Activated CD4-positive, alpha-beta T cell treated with anti-CD3 and anti-CD28 coated beads, Interleukin-2, amount 50 U/mL, for 24 hours (primary cell): Measurements from ENCODE around the gene CFAP126.
"Not testable (repeated sequence)": the region's sequence is repeated elsewhere in the genome, so short reads cannot be mapped to it uniquely, and the experiment has no call there.

Experiments used
- DNase-seq, 2 donors: peaks; one replicate each; pipeline ENCODE4 v3.0.0-alpha.2; 2020; ENCODE audit warnings: low read depth in 1 of 2, low spot score in 1 of 2

CFAP126 gene

DNA sequence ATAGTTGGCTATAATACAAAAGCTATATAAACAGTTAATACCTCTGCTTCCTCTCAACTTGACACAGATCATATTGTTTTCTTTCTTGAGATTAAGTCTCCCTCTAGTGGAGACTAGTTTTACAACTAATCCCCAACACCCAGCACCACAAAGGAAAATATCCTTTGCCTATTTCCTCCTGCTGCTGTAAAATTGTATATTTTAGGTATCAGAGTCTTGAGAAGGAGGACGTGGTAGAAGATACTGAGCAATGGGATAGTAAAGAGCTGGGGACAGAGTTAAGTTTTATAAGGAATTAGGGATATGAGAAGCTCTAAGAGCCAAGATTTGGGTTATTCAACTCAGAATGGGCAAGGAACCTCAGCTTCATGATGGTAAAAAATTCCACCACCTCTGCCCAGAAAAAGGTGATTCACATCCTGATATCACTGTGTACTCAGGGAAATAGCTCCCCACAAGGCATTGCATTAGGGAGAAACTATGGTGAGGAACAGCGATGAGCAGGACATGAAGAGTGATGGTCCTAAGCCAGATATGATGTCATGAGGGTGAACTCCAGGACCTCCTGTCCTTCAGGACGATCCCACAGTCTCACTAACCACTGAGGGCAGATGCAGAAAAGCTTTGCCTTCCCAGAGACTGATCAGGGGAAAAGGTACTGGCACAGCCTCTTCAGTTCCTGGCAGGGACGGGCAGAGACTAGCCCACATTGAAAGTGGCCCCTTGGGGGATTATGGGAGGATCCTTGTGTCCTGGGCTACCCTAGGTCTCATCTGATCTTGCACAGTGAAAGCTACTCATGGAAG is 14.7 kb upstream of the CFAP126 start:
- no peak for DNase-seq

DNA sequence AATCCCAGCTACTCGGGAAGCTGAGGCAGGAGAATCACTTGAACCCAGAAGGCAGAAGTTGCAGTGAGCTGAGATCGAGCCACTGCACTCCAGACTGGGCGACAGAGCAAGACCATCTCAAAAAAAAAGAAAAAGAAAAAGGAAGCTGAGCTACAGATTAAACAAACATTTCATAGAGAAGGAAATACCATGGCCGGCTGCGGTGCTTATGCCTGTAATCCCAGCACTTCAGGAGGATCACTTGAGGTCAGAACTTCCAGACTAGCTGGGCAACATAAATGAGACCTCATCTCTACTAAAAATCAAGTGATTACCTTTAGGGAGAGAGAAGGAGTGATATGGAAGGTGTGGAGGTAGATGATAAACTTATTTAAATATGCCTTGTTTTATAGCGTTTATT is 14.0 kb upstream of the CFAP126 start:
- DNase-seq = no peak

DNA sequence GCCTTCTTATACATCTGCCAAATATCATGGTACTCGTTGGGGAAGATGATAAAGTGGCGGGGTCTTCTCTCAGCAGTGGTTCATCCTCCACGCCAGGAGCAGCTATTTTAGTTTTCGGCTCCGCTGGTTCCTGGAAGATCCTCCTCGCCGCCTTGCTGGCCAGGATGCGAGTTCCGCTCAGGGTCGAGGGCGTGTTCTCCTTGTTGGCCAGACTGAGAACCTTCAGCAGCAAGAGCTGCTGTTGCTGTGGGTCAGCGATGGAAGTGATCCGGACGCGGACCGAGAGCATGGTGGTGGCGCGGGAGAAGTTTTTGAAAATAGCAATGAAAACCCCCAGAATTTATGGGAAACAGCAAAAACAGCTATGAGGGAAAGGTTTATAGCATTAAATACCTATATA is 11.4 kb upstream of the CFAP126 start:
- no peak for DNase-seq

DNA sequence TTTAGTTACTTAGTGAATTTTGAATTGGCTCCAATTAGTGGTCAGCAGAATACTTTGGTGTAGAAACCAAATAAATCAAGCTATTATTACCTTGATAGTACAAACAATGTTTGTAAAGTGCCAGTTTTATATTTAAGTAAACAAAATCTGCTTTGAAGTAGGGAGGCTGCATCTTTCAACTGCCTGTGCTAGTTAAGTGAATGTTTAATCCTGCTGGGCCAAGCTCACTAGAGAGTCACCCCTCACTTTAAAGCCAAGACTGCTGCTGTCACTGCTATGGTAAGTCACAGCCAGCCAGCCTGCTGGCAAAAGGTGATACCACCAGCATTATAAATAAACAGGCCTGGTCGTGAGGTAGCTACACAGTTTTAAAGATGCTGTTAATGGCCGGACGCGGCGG is 10.3 kb upstream of the CFAP126 start:
- no peak for DNase-seq

DNA sequence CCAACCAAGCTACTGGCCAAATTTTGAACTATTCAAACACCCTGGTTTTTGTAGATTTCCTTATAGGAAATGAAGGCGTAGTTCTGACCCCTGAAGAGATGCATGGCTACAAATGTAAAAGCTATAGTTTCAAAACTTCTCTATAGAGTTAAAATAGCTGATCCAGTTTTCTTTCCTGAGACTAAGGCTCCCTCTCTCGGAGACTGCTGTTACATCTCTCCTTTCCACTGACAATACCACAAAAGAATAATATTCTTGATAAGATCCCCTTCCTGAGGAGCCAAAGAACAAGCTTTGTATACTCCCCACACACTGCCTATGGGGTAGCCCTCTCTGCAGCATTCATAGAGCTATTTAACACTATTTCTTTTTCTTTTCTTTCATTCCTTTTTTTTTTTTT is 6.7 kb upstream of the CFAP126 start:
- no peak for DNase-seq

DNA sequence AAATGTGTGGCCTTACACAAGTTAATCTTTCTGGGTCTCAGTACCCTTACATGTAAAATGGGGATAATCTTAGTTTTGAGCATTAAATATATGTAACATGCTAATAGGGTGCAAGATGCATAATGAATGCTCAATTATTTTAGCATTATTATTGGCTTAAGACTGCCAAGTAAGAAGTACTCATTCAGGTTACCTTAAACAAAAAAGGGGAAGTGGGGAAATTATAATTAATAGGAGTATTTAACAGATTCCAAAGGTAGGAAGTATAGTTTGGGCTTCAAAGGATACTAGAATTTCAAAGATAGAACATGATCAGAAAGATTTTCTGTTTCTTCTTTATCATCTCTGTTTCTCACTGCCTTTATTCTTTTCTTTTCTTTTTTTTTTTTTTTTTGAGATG is 5.8 kb upstream of the CFAP126 start:
- no peak for DNase-seq

DNA sequence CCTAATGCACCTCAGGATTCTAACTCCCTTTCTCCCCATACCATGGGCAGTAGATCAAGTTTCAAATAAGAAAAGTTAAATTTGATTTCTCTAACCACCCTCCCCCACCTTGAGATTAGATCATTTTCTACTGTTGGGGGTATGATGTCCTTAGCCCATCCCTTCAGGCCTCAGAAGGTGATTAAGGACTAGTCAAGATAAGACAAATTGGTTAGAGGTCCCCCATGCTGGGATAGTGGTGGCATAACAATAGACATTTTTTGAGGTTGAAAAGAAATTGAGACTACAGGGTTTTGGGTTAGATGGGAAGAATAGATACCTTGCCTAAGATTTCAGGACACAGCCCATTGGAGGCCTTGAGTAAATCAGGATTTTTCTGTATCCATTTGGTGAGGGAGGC is 2.5 kb downstream of the CFAP126 start:
- DNase-seq = no peak

DNA sequence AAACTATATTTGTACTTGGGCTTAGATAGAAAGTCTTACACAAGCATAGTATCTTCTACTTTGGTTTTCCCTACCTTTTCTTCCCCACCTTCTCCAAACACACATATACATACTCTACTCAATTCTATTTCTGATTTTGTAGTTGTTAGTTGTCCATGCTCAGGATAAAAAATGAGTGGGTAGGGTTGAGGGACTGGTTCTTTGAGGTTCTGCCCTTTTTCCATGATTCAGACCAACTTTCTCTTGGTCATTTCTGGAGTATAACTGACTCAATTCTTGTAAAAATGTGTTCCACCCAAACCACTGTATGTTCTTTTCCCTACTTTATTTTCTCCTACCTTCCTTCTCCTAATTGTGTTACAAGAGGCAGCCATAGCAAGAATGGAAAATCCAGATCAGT is 3.3 kb downstream of the CFAP126 start:
- DNase-seq = no peak

DNA sequence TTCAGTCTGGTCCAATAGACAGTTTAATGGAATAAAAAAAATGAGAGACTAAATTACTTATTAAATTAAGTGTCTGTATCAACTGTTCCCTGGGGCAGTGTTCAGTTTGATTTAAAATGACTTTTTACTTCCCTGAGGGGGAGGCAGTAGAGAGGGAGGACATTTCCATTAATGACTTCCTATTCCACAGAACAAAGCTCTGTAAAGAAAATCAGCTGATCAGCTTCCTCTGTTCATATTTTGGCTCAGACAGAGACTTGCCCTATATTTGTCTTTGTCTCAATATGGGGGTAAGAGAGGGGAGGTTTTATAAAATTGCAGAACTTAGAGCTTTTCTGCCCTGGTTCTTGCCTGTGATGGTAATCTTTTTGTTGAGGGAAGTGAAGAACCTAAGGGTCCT is 8.4 kb downstream of the CFAP126 start:
- no peak for DNase-seq

DNA sequence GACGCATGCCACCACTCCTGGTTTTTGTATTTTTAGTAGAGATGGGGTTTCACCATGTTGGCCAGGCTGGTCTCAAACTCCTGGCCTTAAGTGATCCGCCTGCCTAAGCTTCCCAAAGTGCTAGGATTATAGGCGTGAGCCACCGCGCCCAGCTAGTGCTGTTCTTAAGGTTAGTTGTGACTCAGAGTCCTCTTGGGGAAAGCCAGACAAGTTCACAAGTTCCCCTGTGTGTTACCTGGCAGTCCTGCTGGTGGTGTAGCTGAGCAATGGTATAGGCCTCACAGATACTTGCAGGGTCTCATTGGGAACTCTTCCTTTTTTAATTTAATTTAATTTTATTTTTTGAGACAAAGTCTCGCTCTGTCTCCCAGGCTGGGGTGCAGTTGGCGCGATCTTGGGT is 10.6 kb downstream of the CFAP126 start:
- no peak for DNase-seq

DNA sequence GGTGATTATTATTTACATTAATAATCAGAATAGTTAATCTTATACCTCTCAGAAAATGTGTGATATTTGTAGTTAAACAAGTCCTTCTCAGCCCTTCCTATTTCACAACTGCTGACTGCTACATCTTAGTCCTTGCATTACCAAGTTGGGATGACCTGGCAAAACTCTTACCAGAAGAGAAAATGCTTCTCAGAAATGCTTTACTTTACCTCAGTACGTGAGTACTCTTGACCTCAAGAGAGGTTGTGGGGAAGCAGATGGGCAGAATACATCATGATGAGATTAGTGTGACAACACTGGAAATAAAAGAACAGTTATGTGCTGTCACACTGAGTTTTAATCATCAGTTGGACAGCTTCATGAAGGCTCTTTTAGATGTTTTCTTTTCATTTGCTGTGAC is 16.2 kb downstream of the CFAP126 start:
- DNase-seq = no peak

DNA sequence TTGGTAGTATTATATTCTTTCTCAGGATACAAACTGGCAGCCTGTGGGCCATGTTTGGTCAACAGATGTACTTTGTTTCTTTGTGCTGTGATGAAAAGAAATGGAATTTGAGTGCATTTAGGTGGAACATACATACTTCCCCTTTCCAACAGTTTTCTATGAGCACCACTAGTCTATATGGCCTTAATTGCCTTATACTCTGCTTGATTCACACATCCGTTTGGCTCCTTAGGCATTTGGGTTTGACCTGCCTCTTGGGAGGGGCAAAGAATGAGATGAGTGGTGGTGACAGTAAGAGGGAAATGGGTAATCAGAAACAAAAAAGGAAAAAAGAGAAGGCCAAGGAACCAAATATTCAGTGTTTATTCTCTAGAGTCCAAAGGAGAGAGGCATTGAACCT is 17.0 kb downstream of the CFAP126 start:
- no peak for DNase-seq

DNA sequence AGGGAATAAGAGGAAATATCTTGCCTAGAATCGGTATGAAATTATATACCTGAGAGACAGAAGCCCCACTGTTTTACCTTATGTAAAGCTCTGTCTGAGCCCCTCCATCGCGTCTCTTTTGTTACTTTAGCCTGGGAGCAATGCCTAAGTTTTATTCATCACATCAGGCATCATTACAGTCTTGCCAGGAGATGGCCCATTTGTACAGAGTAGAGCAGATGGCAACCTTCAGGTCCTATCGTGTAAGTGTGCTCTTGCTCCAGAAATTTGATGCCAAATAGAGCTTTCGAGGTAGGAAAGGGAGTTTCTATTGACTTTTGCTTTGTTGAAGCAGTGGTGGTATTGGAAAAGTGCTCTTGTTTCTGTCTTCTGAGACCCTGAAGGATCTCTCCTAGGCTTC is 24.9 kb downstream of the CFAP126 start:
- no peak for DNase-seq

DNA sequence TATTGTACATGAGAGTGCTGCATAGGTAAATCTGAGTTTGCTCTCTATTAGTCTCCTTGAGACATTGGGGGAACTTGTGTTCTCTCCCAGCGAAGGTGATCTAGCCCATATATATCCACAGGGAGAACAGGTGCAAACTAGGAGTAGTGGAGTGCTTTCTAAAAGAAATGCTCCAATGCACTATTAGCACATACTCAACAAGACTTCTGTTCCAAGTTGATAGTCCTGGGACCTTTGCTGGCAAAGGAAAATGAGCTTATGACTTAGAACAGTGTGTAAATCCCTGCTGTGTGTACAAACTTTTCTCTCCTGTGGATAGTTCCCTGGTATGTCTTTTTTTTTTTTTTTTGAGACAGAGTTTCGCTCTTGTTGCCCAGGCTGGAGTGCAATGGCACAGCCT is 25.5 kb downstream of the CFAP126 start:
- DNase-seq = no peak

DNA sequence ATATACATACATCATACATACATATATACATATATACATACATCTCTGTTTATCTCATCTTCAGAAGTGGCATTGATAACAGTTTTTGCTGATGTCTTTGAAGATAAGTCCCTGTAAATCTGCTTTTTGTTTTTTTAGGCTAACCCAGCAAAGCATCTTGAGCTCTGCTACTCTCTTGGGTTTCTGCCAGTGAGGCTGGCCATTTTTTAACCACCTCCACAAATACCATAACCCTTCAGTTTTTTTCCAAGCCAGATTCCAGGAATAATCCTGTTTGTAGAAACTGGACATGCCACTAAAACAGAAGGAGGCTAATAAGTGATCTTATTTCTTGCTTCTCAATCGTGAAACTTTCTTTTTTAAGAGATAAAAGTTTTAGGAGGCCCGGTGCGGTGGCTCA is 31.9 kb downstream of the CFAP126 start:
- DNase-seq = no peak

DNA sequence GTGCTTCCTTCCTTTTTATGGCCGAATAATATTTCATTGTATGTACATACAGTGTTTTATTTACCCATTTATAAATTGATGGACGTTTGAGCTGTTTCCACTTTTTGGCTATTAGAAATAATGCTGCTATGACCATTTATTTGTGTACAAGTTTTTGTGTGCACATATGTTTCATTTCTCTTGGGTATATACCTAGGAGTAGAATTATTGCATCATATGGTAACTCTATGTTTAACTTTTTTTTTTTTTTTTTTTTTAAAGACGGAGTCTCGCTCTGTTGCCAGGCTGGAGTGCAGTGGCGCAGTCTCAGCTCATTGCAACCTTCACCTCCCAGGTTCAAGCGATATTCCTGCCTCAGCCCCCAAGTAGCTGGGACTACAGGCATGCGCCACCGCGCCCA is 34.5 kb downstream of the CFAP126 start:
- no peak for DNase-seq

DNA sequence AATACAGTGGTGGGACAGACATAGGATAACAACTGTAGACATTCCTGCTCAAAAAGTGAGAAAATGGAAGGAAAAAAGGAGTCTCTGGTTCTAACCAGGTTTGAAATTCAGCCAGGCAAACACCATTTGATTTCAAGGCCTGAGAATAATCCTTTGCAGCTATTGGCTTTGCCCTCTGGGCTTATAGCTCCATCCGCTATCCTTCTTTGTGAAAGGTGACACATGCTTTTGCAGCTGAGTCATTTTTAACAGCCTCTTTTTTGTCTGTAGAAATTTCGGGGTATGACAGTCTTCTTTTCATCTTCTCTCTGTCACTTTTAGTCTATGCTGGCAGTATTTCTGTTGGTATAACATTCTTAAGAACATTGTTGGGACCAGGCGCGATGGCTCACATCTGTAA is 37.3 kb downstream of the CFAP126 start:
- DNase-seq = no peak

DNA sequence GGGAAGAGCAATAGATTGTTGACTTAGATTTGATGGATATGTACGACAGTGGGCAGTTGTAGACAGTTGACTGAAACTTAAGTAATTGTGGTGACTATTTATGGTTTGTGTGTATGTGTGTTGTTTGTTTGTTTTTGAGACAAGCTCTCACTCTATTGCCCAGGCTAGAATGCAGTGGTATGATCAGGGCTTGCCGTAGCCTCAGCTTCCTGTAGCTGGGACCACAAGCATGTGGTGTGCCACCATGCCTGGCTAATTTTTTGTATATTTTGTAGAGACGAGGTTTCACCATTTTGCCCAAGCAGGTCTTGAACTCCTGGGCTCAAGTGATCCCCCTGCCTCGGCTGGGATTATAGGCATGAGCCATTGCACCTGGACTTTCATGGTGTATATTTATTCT is 43.7 kb downstream of the CFAP126 start:
- no peak for DNase-seq

DNA sequence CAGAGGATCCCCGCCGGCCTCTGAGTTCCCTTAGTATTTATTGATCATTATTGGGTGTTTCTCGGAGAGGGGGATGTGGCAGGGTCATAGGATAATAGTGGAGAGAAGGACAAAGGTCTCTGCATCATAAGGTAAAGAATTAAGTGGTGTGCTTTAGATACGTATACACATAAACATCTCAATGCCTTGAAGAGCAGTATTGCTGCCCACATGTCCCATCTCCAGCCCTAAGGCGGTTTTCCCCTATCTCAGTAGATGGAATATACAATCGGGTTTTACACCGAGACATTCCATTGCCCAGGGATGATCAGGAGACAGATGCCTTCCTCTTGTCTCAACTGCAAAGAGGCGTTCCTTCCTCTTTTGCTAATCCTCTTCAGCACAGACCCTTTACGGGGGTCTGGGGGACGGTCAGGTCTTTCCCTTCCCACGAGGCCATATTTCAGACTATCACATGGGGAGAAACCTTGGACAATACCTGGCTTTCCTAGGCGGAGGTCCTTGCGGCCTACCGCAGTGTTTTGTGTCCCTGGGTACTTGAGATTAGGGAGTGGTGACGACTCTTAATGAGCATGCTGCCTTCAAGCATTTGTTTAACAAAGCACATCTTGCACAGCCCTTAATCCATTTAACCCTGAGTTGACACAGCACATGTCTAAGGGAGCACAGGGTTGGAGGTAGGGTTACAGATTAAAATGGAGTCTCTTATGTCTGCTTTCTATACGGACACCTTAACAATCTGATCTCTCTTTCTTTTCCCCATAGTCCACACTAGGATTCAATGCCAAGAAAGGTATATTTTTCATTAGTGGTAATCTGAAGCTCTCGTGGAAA is 51.6 kb downstream of the CFAP126 start:
- DNase-seq = not testable (repeated sequence)
